GM19438 (cell line): ENCODE results near the gene RUSC1.

Source experiments
- ATAC-seq: cut with Tn5 transposase; IDR thresholded peaks from one replicate; pipeline ENCODE4 v1.9.1; 2021; ENCODE audit warnings: low read depth; ENCODE audit not compliant: unreplicated experiment

The RUSC1 gene

DNA sequence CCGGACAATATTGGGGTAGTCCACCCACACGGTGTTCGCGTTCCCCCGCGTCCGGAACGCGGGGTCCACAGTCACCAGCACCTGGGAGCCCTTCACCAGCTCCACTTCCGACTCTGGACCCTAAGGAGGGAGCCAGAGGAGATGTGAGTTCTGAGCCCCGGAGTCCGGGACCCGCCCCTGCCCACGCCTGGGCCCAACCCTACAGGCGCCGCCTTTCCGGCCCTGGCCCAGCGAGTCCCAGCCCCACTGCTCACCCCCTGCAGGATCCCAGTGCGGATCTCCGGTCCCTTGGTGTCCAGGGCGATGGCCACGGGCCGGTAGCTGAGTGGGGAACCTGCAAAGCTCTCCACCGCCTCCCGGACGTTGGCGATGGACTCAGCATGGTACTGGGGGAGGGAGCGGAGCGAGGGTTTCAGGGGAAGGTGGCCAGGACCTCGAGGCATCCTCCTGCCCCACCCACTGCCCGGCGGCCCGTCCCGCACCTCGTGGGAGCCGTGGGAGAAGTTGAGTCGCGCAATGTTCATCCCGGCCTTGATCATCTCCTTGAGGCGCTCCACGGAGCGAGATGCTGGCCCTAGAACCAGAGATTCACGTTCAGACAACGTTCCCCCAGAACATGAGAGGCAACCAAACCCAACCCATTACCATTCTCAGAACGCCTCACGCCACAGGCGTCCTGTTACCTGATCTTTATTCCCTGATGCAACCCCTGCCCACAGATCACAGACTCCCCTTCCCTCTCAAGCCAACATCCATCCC is 25.3 kb upstream of the RUSC1 start:
- no peak for ATAC-seq

DNA sequence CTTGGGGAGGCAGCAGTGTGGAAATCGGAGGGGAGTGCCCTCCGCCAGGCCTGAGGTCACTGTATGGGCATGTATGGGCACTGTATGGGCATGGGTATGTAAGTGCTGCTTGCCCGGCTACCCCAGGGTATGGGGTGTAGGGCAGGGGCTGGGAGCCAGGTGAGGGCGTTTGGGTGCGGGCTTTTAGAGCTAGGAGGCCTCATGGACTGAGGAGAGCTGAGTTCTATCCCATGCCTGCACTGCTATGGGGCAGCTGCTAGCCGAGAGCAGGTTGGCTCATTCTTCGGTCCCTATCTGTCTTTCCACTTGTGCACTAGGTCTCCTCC is 24.8 kb upstream of the RUSC1 start:
- no peak for ATAC-seq

DNA sequence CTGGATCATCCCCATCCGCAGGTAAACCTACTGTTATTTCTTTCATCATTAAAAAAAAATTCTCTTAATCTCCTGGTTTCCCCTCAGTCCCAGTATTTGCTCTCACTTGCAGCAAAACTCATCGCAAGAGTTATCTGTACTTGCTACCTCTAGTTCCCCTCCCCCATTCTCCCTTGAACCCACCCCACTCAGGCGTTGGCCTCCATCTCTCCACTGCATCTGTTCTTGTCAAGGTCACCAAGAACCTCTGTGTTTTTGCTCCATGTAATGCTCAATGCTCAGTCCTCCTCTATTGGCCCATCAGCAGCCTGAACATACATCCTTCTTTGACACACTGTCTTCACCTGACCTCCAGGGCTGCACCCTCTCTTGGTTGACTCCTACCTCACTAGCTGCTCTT is 24.0 kb upstream of the RUSC1 start:
- ATAC-seq: no peak

DNA sequence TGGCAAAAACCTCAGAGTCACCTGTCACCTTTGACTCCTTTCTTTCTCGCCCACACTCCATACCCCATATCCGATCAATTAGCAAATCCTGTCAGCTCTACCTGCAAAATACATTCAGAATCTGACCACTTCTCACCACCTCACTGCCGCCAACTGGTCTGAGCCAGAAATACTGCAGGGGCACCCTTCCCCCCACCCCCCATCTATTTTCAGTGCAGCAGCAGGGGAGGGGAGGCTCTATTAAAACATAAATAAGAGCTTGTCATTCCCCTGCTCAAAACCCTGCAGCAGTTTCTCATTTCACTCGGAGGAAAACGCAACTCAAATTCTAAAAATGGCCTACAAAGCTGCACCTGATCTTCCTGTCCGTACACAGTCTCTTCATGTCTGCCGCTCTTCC is 23.3 kb upstream of the RUSC1 start:
- ATAC-seq: no peak

DNA sequence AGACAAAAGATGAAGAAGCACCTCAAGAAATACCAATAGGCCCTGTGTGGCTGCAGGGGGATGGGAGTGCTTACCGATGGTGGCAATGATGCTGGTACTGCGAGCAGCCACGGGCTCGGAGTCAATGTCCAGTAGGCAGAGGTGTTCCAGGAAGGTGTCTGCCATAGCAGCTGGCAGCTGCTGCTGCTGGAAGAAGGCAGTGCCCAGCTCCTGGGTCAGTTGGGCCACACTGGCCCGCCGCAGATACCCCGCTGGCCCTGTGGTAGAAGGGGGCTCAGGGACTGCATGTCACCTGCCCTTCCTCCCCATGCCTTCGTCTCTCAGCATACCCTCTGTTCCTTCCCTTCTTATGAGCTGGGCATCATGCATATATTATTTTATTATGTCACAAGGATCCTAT is 20.7 kb upstream of the RUSC1 start:
- ATAC-seq: no peak

DNA sequence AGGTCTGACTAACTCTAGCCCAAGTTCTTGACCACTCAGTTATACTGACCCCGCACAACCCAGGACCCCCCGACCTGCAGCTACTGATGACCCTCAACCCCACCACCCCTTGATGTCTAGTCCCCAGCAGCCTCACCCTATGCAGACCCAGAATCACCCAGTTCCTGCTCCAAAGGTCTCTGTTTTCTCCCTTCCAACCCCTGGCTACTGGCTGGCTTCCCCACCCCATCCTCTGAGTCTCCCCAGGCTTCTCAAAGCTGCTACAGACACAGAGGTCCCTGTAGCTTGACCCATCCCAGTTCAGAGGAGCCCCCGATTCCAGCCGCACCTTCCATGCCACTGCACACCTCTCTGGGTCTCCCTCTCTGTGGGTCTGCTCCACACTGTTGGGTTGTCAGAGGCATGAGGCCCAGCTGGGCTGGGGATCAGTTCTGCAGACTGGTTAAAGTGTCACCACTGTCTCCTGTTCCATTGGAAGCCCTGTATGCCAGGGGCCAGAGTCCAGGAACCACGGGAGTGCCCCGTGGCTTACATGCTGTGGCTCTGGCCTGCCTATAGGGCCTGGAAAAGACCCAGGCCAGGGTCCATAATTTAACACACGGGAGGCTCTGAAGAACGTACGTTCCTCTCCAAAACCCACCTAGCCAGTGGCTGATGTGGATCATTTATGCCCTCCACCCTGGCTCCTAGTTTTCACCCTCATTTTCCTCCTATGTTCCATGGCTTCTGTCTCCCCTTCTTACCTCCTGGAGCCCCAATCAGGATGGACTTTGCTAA is 20.0 kb upstream of the RUSC1 start:
- ATAC-seq: no peak

DNA sequence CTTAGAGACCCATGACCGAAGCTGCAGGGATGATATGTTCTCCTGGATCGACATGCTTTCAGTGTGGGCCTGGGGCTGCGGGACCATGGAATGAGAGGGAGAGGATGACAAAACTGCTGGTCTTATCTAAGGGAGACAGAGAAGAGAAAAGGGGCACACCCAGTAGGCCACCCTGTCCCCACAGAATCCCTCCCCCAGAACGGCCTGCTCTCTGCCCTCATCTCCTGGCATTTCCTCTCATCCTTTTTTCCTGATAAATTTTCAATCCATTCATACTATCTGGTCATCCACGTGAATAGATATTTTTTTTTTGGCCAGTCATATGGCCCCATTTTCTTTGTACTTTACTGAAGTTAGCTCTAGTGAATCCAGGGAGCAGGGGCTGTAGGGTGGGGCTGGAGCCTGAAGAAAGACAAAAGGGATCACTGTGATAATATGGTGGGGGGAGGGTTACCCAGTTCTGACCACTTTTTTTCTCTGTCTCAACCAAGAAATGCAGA is 19.3 kb upstream of the RUSC1 start, which contains the start of gene PKLR:
TSS of gene PKLR (minus strand) at position 97 of the 500 bp plus-strand sequence. CDS start at position 54, 43 bp downstream.
- no peak for ATAC-seq

DNA sequence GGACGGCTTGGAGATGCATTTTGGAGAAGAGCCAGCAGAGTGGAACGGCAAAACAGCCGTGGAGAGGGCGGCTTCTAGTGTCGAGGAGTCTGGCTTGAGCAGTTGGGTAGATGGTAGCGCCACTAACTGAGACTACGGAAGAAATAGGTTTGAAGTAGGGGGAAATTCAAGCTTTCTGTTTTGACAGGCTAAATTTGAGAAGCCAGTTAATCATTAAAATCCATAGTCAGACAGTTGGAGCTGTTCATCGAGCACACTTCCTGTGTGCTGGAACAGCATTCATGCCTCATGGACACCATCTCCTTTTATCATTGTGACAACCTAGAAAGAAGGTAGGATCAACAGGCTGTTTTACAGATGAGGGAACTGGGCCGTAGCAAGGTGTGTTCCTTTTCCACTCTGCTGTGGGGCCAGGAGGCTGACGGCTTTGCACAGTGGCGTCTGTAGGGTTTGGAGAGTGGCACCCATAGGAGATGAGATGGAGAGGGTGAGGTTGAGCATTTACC is 16.1 kb upstream of the RUSC1 start:
- no peak for ATAC-seq

DNA sequence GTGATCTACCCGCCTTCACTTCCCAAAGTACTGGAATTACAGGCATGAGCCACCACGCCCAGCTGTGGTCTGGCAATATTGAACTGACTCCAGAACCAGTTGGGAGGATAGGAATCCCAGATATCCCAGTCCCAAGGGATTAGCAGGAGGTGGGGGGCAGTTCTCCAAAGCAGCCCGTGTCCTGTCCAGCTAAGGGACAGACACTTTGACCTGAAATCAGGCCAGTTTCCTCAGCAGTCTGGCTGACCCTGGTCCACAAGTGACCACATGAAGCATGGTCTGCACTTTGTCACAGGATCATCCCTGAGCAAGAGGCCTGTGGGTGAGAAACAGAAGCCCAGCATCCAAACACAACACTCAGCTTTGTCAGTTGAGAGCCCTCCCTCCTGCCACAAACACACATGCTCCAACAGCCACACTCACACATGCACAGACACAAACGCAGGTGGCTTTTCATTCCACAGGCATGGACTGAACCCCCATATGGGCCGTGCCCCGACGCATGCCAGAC is 14.8 kb upstream of the RUSC1 start:
- no peak for ATAC-seq

DNA sequence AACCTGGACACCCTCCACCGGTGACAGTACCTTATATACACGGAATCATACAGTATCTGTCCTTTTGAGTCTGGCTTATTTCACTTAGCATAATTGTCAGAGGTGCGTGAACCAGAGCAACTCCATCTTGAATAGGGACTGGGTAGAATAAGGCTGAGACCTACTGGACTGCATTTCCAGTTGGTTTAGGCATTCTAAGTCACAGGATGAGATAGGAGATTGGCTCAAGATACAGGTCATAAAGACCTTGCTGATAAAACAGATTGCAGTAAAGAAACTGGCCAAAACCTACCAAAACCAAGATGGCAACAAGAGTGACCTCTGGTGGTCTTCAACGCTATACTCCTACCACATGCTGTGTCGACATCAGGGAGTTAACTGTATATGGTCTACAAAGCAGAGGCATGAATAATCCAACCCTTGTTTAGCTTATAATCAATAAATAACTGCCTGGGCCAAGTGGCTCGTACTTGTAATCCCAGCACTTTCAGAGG is 13.4 kb upstream of the RUSC1 start:
- no peak for ATAC-seq

DNA sequence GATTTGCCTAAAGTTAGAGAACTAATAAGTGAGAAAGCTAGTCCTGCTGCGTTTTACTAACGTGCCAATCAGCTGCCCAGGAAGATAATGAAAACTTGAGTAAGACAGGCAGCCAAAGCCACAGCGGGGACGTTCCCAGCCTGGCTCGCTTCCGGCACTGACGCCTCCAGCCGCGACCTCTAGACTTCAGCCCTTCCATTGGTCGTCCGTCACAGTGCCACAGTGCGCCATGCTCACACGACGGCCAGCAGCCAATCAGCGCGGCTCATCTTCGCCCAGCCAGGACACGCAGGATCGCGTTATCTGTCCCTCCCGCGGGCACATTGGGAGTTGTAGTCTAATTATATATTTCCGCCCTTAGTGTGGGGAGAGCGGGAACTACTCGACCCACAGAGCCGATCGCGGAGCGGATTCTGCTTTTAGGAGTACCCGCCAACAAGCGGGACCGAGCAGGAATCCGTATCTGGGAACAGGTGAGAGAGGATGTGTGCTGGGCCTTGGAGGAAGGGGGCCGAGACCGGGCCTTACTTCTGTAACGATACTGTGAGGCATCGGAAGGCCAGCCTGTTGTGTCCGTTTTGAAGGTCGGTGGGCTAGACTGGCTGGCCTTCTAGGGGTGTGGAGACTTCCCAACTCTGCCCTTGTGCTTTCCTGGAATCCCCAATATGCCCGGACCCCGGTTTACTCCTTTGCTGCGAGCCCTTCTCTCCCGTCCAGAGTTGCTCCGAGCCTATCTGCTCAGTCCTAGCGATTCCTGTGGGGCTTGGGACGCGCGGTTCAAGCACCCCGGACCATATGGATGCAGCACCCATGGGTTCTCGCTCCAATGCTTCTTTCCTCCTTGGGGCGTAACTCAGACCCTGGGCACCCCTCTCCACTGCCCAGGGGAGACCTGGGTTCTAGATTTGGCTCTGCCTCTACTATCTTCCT is 11.9 kb upstream of the RUSC1 start, which contains the start of gene FDPS:
TSS of gene FDPS (plus strand) at position 374 of the 930 bp plus-strand sequence. CDS start 924 bp downstream, outside the sequence.
- ATAC-seq: peak; percentile 92

DNA sequence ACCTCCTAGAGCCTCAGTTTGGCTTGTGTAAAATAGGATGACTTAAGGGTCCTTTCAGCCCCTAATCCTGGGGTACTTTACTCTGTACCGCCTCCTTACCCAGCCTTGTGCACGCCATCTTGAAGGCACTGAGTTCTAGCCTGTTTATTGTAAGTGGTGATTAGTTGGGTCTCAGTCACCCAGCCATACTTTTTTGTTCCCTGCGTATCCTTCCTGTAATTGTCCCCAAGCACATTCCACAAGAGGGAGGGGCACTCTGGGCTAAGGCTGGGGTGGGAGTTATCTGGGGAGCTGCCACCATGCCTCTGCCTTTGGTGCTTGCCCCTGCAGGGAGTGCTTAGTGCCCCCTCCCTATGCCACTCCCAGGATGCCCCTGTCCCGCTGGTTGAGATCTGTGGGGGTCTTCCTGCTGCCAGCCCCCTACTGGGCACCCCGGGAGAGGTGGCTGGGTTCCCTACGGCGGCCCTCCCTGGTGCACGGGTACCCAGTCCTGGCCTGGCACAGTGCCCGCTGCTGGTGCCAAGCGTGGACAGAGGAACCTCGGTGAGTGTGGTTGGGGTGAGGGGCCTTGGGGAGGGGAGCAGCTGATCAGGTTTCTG is 11.2 kb upstream of the RUSC1 start:
- ATAC-seq: no peak

DNA sequence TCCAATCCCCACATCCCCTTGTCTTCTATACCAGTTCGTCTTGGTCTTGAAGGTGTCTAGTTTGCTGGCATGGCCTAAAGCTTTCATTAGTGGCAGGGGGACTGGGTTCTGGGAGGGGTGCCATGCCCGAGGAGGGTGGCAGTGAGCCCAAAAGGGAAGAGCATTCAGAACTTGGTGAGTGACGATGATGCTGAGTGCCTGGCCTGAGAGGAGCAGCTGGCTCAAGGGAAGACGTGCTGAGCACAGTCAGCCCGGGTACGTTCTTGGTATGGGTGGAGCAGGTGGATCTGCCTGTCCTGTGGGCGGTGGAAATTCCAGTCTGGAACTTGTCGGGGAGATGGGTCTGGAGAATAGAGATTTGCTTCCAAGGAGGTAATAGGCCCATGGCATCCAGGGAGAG is 7.4 kb upstream of the RUSC1 start:
- no peak for ATAC-seq

DNA sequence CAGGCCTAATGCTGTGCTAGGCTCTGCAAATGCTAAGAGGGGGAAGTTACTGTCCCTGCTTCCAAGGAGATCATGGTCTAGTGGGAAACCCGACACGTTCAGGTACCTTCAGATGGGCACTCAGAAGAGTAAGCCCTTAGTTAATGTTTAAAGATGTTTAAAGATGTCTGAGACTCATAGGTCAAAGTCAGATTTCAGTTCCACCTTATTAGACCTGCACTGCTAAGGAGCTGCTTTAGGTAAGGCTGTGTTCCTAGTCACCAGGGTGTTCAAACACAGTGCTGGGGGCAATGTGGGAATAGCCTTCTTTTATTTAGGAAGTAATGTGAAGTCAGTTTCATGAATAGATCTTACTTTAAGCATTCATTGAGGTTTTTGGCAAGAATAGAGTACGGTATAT is 3.8 kb upstream of the RUSC1 start:
- ATAC-seq: no peak

DNA sequence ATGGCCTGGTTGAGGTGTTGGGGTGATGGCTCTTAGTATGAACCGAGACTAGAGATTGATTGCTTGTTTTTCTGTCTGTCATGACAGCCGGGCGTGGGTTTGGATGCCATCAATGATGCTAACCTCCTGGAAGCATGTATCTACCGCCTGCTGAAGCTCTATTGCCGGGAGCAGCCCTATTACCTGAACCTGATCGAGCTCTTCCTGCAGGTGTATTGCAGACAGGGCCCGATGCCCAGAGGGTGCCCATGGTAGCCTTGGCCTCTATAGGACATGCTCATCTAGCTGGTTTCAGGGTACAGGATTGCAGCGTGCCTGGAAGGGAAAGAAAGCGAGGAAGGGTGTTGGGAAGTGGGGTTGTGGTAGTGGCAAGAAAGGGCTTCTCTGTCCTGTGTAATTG is 2.6 kb upstream of the RUSC1 start:
- ATAC-seq: no peak

DNA sequence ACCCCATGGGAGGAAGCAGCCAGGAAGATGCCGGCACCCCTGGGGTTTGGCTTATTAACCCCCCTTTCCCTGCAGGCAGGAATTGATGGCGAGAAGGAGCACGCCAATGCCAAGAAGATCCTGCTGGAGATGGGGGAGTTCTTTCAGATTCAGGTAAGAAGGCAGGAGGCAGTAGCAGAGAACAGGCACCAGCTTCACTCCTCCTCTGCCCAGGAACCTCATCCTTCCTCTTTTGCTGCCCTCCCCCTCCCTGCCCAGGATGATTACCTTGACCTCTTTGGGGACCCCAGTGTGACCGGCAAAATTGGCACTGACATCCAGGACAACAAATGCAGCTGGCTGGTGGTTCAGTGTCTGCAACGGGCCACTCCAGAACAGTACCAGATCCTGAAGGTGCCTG is 1.2 kb upstream of the RUSC1 start:
- ATAC-seq: no peak

DNA sequence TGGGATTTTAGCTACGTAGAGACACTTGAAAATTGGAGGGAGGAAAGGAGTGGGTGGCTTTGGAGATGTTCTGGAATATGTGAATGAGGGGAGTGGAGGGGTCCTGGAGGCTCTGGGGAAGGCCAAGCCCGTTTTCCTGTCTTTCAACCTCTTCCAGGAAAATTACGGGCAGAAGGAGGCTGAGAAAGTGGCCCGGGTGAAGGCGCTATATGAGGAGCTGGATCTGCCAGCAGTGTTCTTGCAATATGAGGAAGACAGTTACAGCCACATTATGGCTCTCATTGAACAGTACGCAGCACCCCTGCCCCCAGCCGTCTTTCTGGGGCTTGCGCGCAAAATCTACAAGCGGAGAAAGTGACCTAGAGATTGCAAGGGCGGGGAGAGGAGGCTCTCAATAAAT is 442 bp upstream of the RUSC1 start:
- no peak for ATAC-seq

DNA sequence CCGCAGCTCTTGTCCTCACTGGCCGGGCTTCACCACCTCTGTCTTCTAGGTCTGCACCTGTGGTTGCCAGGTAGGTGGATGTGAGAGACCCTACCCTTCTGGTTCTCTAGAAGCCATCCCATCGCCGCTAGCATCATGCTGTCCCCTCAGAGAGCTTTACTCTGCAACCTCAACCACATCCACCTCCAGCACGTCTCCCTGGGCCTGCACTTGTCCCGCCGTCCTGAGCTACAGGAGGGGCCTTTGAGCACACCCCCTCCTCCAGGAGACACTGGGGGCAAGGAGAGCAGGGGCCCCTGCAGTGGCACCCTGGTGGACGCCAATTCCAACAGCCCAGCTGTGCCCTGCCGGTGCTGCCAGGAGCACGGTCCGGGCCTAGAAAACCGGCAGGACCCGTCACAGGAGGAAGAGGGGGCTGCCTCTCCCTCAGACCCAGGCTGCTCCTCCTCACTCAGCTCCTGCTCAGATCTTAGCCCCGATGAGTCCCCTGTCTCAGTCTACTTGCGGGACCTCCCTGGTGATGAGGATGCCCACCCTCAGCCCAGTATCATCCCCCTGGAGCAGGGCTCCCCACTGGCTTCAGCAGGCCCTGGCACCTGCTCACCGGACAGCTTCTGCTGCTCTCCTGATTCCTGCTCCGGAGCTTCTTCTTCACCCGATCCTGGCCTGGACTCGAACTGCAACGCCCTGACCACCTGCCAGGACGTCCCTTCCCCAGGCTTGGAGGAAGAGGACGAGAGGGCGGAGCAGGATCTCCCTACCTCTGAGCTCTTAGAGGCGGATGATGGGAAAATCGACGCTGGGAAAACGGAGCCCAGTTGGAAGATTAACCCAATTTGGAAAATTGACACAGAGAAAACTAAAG is 1.2 kb downstream of the RUSC1 start:
- no peak for ATAC-seq

DNA sequence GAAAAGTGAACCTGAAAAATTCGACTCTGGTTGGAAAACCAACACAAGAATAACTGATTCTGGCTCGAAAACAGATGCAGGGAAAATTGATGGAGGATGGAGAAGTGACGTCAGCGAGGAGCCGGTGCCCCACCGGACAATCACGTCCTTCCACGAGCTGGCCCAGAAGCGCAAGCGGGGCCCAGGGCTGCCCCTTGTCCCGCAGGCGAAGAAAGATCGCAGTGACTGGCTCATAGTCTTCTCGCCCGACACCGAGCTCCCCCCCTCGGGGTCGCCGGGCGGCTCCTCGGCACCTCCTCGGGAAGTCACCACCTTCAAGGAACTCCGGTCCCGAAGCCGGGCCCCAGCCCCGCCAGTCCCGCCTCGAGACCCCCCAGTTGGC is 1.9 kb downstream of the RUSC1 start:
- ATAC-seq: no peak
